ENCODE measurements around the gene FBXO24.

The FBXO24 gene

GRCh38 chr7:100598425-100598824 lies 12.3 kb downstream of the FBXO24 start:
- no peak for DNase-seq

GRCh38 chr7:100599911-100600729 lies 14.0 kb downstream of the FBXO24 start:
- no peak for DNase-seq

GRCh38 chr7:100600730-100601038 lies 14.6 kb downstream of the FBXO24 start:
- no peak for DNase-seq

GRCh38 chr7:100602889-100603725 lies 17.0 kb downstream of the FBXO24 start:
- DNase-seq: peak; percentile 94

- DNase-seq: peak; percentile 59
These were observed 17.5 kb downstream of the FBXO24 start for GRCh38 chr7:100603726-100604027.

- peak; percentile 87 for DNase-seq
These were observed 18.2 kb downstream of the FBXO24 start for GRCh38 chr7:100604028-100604975.

GRCh38 chr7:100604976-100605911 lies 19.1 kb downstream of the FBXO24 start:
- DNase-seq: no peak

- DNase-seq: no peak
These were observed 20.2 kb downstream of the FBXO24 start for GRCh38 chr7:100606313-100606712.

- peak; percentile 29 for DNase-seq
These were observed 21.0 kb downstream of the FBXO24 start for GRCh38 chr7:100607111-100607510.

- no peak for DNase-seq
These were observed 23.8 kb downstream of the FBXO24 start for GRCh38 chr7:100609958-100610357.

- peak; percentile 99 for DNase-seq
These were observed 26.0 kb downstream of the FBXO24 start, which contains the start of gene MOSPD3 for GRCh38 chr7:100611983-100612729. TSS of gene MOSPD3 (plus strand) at chr7:100612540. CDS start at chr7:100612792, 252 bp downstream.

GRCh38 chr7:100612730-100613390 lies 26.7 kb downstream of the FBXO24 start:
- DNase-seq: no peak

GRCh38 chr7:100613412-100614175 lies 27.5 kb downstream of the FBXO24 start:
- DNase-seq: no peak

- DNase-seq: no peak
These were observed 28.3 kb downstream of the FBXO24 start for GRCh38 chr7:100614308-100614861.

GRCh38 chr7:100620239-100620638 lies 34.1 kb downstream of the FBXO24 start:
- no peak for DNase-seq

GRCh38 chr7:100620804-100621203 lies 34.7 kb downstream of the FBXO24 start:
- no peak for DNase-seq

GRCh38 chr7:100621554-100621953 lies 35.4 kb downstream of the FBXO24 start:
- no peak for DNase-seq

- DNase-seq: no peak
These were observed 38.1 kb downstream of the FBXO24 start for GRCh38 chr7:100623951-100624824.
